Testis (tissue), 2 donors: ENCODE data around the gene CDC42EP1.

Source experiments
- POLR2A ChIP-seq: fragments of 450-650 bp; IDR thresholded peaks from one replicate; pipeline ENCODE4 v1.6.1; 2017; ENCODE audit warnings: antibody characterized with exemption, mild to moderate bottlenecking, moderate library complexity
- TF ChIP-seq, protein P1 (sequence below), 3 experiments: fragments of 450-650 bp in 2 of 3; fragments of 200-600 bp in 1 of 3; sonication (generic) in 1 of 3; IDR thresholded peaks; one replicate each; pipeline ENCODE4 v1.5.1; 2016 to 2019; ENCODE audit warnings: antibody characterized with exemption in 3 of 3, mild to moderate bottlenecking in 2 of 3, moderate library complexity in 1 of 3

DNA sequence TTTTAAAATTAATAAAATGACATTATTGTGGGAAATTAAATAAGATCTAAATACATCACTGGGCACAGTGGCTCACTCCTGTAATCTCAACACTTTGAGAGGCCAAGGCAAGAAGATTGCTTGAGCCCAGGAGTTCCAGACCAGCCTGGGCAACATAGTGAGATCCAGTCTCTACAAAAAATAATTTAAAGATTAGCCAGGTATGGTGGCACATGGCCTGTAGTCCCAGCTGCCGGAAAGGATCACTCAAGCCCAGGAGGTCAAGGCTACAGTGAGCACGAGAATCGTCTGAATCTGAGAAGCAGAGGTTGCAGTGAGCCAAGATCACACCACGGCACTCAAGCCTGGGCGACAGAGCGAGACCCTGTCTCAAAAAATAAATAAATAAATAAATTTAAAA is 25.1 kb upstream of the CDC42EP1 start:
- TF ChIP-seq, protein P1, sequence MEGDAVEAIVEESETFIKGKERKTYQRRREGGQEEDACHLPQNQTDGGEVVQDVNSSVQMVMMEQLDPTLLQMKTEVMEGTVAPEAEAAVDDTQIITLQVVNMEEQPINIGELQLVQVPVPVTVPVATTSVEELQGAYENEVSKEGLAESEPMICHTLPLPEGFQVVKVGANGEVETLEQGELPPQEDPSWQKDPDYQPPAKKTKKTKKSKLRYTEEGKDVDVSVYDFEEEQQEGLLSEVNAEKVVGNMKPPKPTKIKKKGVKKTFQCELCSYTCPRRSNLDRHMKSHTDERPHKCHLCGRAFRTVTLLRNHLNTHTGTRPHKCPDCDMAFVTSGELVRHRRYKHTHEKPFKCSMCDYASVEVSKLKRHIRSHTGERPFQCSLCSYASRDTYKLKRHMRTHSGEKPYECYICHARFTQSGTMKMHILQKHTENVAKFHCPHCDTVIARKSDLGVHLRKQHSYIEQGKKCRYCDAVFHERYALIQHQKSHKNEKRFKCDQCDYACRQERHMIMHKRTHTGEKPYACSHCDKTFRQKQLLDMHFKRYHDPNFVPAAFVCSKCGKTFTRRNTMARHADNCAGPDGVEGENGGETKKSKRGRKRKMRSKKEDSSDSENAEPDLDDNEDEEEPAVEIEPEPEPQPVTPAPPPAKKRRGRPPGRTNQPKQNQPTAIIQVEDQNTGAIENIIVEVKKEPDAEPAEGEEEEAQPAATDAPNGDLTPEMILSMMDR (IDR thresholded peaks at IDR 0.05): no peak
- TF ChIP-seq POLR2A: no peak
